ENCODE measurements around the gene CAMTA1. TPM values are rescaled to one million over a fixed set of nuclear protein-coding genes. Genes with fewer than 3 reads are reported as not detected.
A peak's percentile ranks its signal among the peaks of the same experiment; 100 is the strongest.

The CAMTA1 gene
- total RNA-seq, 2 experiments from 2014 or later, result 45.5 to 45.6 TPM

DNA sequence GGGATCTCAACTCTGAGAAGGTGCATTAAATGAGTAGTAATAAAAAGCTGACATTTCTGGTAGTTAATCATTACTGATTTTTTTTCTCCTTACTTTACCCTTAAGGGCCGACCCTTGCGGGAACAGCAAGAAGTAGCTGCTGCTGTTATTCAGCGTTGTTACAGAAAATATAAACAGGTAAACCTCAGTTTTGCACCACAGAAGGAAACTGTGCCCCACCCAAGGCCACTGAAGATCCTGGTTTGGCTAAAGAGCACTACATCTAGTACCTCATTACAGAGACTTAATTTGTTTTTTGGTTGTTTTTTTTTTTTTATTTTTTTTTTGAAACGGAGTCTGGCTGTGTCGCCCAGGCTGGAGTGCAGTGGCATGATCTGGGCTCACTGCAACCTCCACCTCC is 962.4 kb downstream of the CAMTA1 start:
- H3K27me3 Mint-ChIP-seq, result peaks cover 6% of the 10 kb centered on the region
- no peaks in the 10 kb centered on the region for H3K9me3 Mint-ChIP-seq
- ATAC-seq (ENCODE audit: low read depth), result no peak
- peaks cover 3% of the 10 kb centered on the region for H3K4me1 Mint-ChIP-seq
- DNase-seq, result no peak
- H3K4me3 Mint-ChIP-seq, result no peak overlapping the region
- no peaks in the 10 kb centered on the region for H3K36me3 Mint-ChIP-seq
- POLR2A ChIA-PET, result no interaction called here
- H3K27ac Mint-ChIP-seq, result no peak overlapping the region

DNA sequence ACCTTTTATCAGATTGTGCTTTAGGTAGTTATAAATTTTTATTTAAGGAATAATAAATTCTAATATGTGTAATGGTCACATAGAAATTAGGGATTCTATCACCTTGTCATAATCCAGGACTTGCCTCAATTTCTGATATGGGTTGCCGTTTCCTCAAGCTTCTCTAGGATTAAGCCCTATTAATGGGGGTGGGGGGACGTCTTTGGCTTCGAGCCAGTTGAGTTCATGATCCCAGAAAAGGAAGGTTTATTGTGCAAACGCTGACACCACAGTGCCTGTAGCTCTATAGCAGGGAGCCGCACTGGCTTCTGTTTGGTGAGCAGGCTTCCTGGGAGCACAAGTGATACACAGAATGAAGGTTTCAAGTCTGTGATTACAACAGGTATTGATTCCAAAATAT is 963.9 kb downstream of the CAMTA1 start:
- POLR2A ChIA-PET, result no interaction called here
- no peaks in the 10 kb centered on the region for H3K9me3 Mint-ChIP-seq
- H3K4me1 Mint-ChIP-seq, result peaks cover 16% of the 10 kb centered on the region
- no peak for DNase-seq
- no peak for ATAC-seq (ENCODE audit: low read depth)
- H3K36me3 Mint-ChIP-seq, result no peaks in the 10 kb centered on the region
- H3K27me3 Mint-ChIP-seq, result peaks cover 10% of the 10 kb centered on the region
- no peak overlapping the region for H3K27ac Mint-ChIP-seq
- no peak overlapping the region for H3K4me3 Mint-ChIP-seq

DNA sequence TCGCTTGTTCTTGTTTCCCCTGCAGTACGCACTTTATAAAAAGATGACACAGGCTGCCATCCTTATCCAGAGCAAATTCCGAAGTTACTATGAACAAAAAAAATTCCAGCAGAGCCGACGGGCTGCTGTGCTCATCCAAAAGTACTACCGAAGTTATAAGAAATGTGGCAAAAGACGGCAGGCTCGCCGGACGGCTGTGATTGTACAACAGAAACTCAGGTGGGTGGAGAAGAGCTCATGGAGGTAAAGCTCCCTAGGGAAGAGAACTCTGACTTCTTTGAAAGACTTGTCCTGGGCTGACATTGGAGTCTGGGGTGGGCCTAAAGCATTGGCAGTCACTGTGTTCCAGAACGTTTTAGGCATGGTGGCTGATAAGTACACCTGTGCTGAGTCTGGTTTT is 965.9 kb downstream of the CAMTA1 start:
- Mint-ChIP-seq H3K9me3 (no peaks in the 10 kb centered on the region), H3K27ac (no peak overlapping the region), H3K27me3 (peaks cover 10% of the 10 kb centered on the region), H3K4me3 (no peak overlapping the region), H3K4me1 (peaks cover 18% of the 10 kb centered on the region), H3K36me3 (no peaks in the 10 kb centered on the region)
- POLR2A ChIA-PET, result interaction anchor here (0.7 kb wide), 1 partner anchor 200 kb away, joined by 3 read pairs; no protein-coding TSS in a partner anchor
- ATAC-seq (ENCODE audit: low read depth), result no peak
- no peak for DNase-seq

DNA sequence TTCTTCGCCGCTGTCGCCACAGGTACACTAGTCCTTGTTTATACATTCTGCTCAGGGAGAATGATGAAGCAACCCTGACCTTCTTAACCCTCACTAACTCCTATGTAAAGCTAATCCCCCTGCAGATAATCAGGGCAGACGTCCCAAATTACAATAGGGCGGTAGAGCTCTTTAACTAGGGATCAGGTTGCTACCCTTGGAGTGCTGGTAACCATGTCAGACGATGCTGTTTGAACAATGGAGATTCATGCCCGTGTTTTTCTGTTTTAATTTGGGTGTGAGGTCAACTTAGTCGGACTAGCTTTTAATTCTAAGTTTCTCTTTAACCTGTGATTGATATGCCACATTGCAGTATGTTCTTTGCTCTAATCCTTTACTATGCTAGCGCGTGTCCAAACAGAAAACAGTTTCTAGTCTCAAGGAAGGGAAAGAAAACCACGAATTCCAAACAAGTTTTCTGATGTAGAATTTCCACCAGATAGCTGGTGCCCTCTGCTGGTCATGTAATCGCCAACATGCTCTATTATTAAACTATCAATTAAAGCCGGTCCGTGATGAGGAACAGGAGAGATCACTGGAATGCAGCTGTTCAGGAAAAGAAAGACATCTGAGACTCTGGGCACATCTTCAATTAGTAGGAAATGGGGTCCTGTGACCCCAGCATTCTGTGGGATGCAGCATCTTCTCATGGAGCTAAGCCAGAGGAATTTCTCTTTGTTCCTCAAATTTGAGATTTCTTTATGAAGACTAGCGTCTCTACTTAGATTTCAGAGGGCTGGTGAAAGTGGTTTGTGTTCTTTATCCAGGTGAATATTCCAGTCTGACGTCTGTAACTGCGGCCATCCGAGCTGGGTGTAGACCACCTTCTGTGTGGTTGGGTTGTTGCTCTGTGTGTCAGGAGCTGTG is 967.5 kb downstream of the CAMTA1 start:
- Mint-ChIP-seq H3K36me3 (no peaks in the 10 kb centered on the region), H3K27ac (no peak overlapping the region), H3K4me1 (peaks cover 18% of the 10 kb centered on the region), H3K4me3 (peak overlapping the region; percentile 53), H3K27me3 (peaks cover 5% of the 10 kb centered on the region), H3K9me3 (no peaks in the 10 kb centered on the region)
- DNase-seq, result no peak
- ATAC-seq (ENCODE audit: low read depth), result no peak
- POLR2A ChIA-PET, result interaction anchor here (1.0 to 1.4 kb wide), 2 partner anchors 83 to 85 kb away, joined by 3 to 5 read pairs; no protein-coding TSS in a partner anchor

DNA sequence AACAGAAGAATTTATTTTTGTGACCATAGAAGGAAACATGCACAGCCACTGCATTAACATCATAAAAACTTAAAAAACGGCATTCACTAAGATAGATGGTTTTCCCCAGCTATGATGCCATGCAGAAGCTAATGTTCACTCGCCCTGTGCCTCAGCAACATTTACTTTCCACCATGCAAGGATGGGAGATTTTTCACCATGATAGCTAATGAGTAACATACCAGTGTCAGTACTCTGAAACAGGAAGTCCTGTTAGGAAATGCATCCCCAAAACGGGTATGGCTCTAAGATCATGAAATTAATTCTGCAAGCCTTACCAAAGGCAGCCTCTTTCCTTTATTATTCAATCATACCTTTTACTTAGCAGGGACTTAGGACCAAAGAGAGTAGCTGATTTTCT is 968.4 kb downstream of the CAMTA1 start:
- POLR2A ChIA-PET, result interaction anchor here (1.4 kb wide), 1 partner anchor 86 kb away, joined by 5 read pairs; no protein-coding TSS in a partner anchor
- Mint-ChIP-seq H3K9me3 (no peaks in the 10 kb centered on the region), H3K36me3 (no peaks in the 10 kb centered on the region), H3K4me1 (peaks cover 18% of the 10 kb centered on the region), H3K27ac (no peak overlapping the region), H3K4me3 (peak overlapping the region; percentile 4), H3K27me3 (peaks cover 5% of the 10 kb centered on the region)
- DNase-seq (no peak), ATAC-seq (ENCODE audit: low read depth) (no peak)

DNA sequence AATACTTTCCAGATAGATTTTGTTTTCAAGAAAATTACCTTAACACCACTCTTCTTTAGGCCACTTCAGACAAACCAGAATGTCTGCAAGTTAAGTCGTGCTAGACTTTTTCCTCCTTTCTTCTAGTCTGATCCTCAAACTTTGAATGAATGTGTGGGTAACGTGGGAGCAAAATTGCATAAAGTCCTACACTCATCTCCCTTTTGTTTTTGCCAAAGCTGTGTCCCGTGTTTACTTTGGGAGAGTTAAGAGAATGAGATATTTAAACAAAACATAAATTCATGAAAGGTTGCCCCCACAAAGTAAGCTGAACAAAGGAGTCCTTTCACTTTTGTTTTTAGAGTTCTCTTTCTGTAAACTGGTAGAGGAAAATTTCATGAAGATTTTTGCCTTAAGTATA is 969.0 kb downstream of the CAMTA1 start:
- H3K27me3 Mint-ChIP-seq, result peaks cover 6% of the 10 kb centered on the region

DNA sequence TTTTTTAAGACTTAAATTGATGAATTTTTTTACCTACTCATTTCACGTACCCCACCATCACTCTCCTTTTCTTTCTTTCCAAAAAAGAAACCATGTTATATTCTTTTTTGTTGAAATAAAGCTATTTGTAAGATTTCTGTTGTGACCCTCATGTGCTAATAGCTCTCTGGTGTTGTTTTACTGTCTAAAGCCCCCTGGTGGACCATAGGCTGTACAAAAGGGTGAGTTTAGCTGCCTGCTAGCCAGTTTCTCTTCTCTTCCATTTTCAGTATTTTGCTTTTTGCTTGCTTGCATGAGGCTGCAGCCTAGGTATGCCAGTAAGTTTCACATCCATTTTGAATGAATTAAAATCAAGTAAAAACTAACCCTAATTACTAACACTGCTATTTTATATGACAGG is 970.2 kb downstream of the CAMTA1 start:
- DNase-seq (no peak), ATAC-seq (ENCODE audit: low read depth) (no peak)

More for the DNA sequence above, 969.0 kb downstream of the CAMTA1 start:
- no peak for ATAC-seq (ENCODE audit: low read depth)
- Mint-ChIP-seq H3K9me3 (no peaks in the 10 kb centered on the region), H3K27ac (peak overlapping the region; percentile 50), H3K4me3 (peak overlapping the region; percentile 4), H3K4me1 (peaks cover 18% of the 10 kb centered on the region), H3K36me3 (no peaks in the 10 kb centered on the region)
- no peak for DNase-seq
- POLR2A ChIA-PET, result no interaction called here

DNA sequence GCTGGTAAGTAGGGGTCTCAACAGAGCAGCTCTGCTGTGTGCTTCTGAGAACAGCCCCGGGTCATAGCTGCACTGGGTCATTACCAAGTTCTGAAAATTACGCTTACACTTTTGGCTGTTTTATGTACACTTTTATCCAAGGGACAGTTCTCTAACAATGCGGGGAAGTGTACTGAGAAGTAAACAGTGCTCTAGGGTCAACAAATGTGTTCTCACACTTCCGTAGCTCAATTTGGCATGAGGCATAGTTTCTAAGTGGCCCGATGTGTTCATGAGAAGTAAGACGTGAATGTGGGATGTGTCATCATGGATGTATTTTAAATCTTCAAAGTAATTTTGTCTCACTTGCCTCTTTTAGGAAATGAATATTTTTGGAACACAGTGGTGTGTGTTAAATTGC is 975.0 kb downstream of the CAMTA1 start:
- ATAC-seq (ENCODE audit: low read depth) (no peak), DNase-seq (no peak)
- Mint-ChIP-seq H3K27ac (no peak overlapping the region), H3K4me1 (no peaks in the 10 kb centered on the region), H3K4me3 (no peak overlapping the region), H3K36me3 (no peaks in the 10 kb centered on the region), H3K27me3 (peaks cover 33% of the 10 kb centered on the region), H3K9me3 (no peaks in the 10 kb centered on the region)
- POLR2A ChIA-PET, result no interaction called here

More for the DNA sequence above, 970.2 kb downstream of the CAMTA1 start:
- Mint-ChIP-seq H3K4me1 (peaks cover 18% of the 10 kb centered on the region), H3K27ac (no peak overlapping the region), H3K36me3 (no peaks in the 10 kb centered on the region), H3K9me3 (no peaks in the 10 kb centered on the region), H3K4me3 (no peak overlapping the region), H3K27me3 (peaks cover 8% of the 10 kb centered on the region)
- POLR2A ChIA-PET, result interaction anchor here (0.7 kb wide), 1 partner anchor 48 kb away, joined by 7 read pairs; no protein-coding TSS in a partner anchor

DNA sequence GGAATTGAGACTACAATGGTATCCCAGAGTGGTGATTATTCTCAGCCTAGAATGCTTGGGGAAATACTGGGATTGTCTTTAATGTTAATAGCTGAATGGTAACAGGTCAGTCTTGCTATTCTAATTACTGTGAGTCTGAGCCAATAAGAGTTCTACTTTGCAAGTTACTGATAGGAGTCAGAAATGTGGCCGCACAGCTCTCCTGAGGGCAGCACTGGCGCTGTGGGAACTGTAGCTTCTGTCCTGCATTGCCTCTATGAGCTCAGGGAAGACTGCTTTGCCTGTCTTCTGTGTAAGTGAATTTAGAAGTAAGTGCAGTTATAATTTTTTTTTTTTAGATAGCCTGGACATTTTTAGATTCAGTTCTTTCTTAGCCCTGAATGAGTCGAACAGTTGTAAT is 975.8 kb downstream of the CAMTA1 start:
- ATAC-seq (ENCODE audit: low read depth) (no peak), DNase-seq (no peak)
- no peak overlapping the region for H3K4me3 Mint-ChIP-seq
- no peak overlapping the region for H3K27ac Mint-ChIP-seq
- H3K36me3 Mint-ChIP-seq, result no peaks in the 10 kb centered on the region
- no peaks in the 10 kb centered on the region for H3K9me3 Mint-ChIP-seq
- no peaks in the 10 kb centered on the region for H3K4me1 Mint-ChIP-seq
- peaks cover 38% of the 10 kb centered on the region for H3K27me3 Mint-ChIP-seq
- POLR2A ChIA-PET, result no interaction called here

DNA sequence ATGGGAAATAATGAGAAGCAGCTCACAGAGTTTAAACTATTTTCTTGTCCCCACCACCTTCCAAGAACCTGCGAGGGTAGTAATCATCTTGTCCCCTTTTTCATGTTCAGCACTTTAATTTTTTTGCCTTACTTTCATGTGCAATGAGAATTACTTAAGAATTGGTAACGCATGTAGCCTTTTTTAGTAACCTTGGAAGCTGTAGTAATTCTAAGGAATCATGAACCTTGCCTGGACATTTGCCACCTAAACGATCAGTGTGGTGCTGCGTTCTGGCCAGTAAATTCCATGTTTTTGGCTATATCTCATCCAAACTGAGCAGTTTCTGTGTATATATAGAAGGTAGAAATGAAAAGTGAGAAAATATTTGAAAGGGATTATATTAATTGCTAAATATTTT is 981.9 kb downstream of the CAMTA1 start:
- Mint-ChIP-seq H3K4me1 (peaks cover 9% of the 10 kb centered on the region), H3K9me3 (no peaks in the 10 kb centered on the region), H3K36me3 (no peaks in the 10 kb centered on the region), H3K27ac (no peak overlapping the region), H3K27me3 (peaks cover 49% of the 10 kb centered on the region), H3K4me3 (no peak overlapping the region)
- POLR2A ChIA-PET, result interaction anchor here (0.6 kb wide), 1 partner anchor 155 kb away, joined by 3 read pairs; no protein-coding TSS in a partner anchor
- ATAC-seq (ENCODE audit: low read depth), result no peak
- DNase-seq, result no peak

DNA sequence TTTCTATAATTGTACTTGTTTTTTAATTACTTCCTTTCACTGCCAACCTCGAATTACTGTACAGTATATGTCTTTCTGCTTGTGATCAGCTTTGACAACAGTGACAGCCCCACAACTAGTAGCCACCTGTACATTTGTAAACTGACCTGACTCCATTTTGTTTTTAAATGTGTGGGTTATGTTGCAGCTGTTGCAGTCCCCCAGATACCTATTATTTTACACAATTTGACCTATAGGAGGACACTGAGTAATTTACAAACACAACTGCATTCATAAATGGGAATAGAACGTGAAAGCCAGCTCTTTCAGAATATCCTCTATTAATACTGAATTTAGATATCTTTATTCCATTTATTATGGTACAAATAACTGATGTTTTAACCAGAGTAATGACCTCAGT is 983.3 kb downstream of the CAMTA1 start:
- ATAC-seq (ENCODE audit: low read depth) (no peak), DNase-seq (no peak)
- no peak overlapping the region for H3K27ac Mint-ChIP-seq
- H3K4me1 Mint-ChIP-seq, result peaks cover 20% of the 10 kb centered on the region
- peaks cover 4% of the 10 kb centered on the region for H3K36me3 Mint-ChIP-seq
- peaks cover 36% of the 10 kb centered on the region for H3K27me3 Mint-ChIP-seq
- H3K9me3 Mint-ChIP-seq, result no peaks in the 10 kb centered on the region
- no peak overlapping the region for H3K4me3 Mint-ChIP-seq
- POLR2A ChIA-PET, result no interaction called here

DNA sequence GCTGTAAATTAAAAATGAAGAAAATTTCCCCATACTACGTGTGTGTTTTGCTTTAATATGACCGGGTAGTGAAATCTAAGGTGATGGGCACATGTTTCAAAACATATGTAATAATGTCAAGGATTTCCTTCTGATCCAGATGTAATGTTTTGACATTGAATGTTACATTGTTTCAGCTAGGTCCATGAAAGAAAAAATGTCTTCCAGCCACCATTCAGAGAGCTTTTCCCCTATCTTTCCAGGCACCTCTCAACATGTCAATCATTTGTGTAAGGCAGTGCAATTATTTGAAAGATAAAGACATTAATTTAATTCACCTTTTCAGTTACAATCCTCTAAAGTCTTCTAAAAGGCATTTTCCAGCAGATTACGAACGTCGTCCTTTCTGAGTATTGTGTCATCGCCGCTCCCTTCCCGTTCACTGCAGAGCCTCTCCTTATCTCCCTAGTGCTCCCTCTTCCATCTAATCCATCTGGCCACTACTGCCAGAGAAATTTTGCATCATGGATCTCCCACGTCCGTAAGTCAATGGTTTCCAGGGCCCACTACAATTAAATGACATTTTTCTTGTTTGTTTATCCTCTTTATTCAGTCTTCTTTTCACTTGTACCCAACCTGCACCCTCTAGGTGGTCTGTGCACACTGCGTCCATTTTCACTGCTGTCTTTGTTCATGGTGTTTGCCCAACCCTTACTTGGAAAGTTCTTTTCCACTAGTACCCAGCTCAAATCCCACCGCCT is 984.6 kb downstream of the CAMTA1 start:
- Mint-ChIP-seq H3K4me3 (no peak overlapping the region), H3K27me3 (peaks cover 35% of the 10 kb centered on the region), H3K27ac (no peak overlapping the region), H3K36me3 (peaks cover 9% of the 10 kb centered on the region), H3K9me3 (no peaks in the 10 kb centered on the region), H3K4me1 (peaks cover 22% of the 10 kb centered on the region)
- ATAC-seq (ENCODE audit: low read depth) (no peak), DNase-seq (no peak)
- POLR2A ChIA-PET, result no interaction called here

DNA sequence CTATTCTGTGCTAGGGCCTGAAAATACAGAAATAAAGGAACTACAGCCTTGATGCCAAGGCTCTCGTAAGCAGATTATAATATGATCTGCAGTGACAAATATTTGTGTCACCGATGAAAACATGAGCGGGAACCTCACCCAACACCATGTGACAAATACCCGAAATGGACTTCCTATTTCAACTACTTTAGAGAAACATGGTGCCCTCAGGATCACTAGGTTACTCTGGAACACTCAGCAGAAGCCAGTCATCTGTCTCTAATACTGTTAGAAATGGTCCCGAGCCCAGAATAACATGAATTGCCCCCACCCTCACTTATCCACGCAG is 985.4 kb downstream of the CAMTA1 start:
- peak; percentile 15 for ATAC-seq (ENCODE audit: low read depth)
- peak overlapping the region; percentile 82 for H3K27ac Mint-ChIP-seq
- H3K36me3 Mint-ChIP-seq, result peaks cover 12% of the 10 kb centered on the region
- H3K4me1 Mint-ChIP-seq, result peaks cover 24% of the 10 kb centered on the region
- H3K27me3 Mint-ChIP-seq, result peaks cover 32% of the 10 kb centered on the region
- peak overlapping the region; percentile 83 for H3K4me3 Mint-ChIP-seq
- DNase-seq, result no peak
- POLR2A ChIA-PET, result interaction anchor here (1.7 kb wide), 1 partner anchor 11 kb away, joined by 5 read pairs; no protein-coding TSS in a partner anchor
- no peaks in the 10 kb centered on the region for H3K9me3 Mint-ChIP-seq
